NCI-H524 treated with DMSO at 0.1 percent for 48 hours (cell line): ENCODE results near the gene B3GNT8.
A peak's percentile ranks its signal among the peaks of the same experiment; 100 is the strongest.
"Not testable (repeated sequence)": the region's sequence is repeated elsewhere in the genome, so short reads cannot be mapped to it uniquely, and the experiment has no call there.

Experiments used
- DNase-seq: peaks from one replicate; lab custom pipeline; 2025; lab: John Stamatoyannopoulos, UW

The B3GNT8 gene

DNA sequence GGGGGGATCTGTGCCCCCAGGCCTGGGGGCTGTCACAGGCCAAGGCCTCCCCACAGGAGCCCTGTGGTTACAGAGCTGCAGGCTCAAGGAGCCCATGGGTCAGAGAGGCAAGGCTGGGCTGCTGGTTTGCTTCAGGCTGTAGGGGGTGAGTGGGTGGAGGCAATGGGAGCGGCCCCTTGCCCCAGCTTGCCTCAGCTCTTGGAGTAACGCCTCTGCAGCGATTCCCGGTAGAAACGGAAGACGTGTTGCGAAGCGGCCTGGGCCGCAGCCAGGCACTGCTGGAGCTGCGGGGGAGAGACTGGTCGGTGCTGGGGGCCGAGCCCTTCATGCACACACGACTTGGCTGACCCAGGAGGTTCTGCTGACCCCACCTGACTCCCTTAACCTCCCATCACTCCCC lies 40.7 kb downstream of the B3GNT8 start:
- DNase-seq, result no peak

DNA sequence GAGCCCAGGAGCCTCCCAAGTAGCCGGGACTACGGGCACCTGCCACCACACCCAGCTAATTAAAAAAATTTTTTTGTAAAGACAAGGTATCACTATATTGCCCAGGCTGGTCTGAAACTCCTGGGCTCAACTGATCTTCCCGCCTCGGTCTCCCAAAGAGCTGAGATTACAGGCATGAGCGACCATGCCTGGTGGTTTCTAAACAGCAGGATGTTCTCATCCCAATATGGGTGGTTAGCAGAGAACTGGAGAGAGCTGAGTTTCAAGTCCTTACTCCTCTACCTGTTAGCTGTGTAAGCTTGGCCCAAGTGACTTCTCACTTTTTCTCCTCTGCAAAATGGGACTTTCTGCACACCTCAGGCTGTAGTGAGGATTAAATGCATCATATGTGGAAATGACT lies 42.8 kb downstream of the B3GNT8 start:
- DNase-seq, result no peak

DNA sequence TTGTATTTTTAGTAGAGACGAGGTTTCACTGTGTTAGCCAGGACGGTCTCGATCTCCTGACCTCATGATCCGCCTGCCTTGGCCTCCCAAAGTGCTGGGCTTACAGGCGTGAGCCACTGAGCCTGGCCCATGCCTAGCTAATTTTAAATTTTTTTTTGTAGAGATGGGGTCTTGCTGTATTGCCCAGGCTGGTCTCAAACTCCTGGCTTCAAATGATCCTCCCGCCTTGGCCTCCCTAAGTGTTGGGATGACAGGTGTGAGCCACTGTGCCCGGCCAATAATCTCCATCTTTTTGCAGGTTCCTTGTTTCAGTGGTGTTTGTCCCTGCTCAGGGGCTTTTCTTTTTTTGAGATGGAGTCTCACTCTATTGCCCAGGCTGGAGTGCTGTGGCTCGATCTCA lies 45.6 kb downstream of the B3GNT8 start:
- not testable (repeated sequence) for DNase-seq

DNA sequence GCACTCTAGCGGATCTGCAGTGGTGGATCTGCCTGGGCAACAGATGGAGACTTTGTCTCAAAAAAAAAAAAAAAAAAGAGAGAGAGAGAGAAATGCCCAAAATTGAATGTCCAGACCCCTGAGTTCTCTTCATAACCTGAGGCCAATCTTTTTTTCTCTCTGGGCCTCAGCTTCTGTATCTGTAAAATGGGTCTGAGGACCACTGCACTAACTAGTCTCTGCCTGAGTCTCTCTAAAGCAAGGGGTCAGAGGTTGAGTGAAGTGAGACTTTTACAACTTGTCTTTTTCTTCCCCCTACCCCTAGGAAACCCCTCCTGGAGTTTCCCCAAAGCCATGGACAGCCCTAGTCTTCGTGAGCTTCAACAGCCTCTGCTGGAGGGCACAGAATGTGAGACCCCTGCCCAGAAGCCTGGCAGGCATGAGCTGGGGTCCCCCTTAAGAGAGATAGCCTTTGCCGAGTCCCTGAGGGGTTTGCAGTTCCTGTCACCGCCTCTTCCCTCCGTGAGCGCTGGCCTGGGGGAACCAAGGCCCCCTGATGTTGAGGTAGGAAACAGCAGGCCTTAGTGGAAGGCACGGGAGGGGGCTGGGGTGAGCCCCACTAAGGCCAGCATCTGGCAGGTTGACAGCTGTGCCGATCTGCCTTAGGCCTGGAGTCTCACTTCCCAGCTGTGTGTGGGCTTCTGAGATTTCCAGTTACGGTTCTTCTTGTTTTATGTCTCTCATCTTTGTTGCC lies 49.0 kb downstream of the B3GNT8 start:
- DNase-seq, result peak; percentile 15

DNA sequence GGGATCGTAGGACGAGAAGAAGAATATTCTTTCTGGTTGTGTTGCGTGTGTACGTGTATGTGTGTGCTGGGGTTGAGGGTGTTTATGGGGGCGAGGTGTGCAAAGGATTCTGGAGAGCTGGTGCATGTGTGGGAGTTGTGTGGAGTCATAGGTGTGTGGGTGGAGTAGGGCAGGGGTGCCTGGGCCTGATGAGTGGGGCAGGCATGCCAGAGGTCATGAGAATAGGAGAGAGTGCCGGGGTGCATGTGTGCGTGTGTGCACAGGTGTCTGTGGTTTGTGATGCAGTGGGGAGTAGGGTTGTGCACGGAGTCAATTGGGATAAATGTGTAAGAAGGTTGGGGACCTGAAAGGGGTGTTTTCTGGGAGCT lies 50.2 kb downstream of the B3GNT8 start:
- no peak for DNase-seq

DNA sequence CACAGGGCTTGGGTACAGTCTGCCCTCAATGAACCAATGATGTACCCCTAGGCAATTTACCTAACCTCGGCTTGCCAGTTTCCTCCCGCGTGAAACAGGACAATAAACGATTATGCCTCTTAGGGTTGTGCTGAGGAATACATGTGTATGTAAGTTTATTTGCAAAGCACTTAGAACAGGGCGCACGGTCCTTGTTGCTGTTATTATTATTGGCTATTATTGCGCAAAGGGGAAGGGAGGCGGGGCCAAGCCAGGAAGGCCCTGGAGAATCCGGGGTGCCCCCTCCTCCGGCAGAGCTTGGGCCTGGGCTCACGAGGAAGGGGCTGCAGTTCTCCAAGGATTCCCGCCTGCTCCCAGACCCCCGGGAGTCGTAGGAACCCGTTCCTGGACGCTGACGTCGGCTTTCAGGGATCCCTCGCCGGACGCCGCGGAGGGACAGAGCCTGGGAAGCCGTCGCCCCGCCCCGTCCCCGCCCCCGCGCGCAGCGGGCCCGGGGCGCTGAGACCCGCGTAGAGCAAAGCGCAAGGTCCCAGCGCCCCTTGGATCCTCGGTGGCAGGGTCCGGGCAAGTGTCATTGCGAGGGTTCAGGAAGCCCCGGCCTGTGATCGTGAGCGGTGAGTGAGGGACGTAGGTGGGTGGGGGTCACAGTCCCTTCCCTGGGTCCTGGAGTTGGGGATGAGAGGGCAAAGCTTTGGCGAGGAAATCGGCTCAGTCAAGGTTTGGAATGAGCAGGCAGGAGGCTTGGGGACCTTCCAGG lies 50.8 kb downstream of the B3GNT8 start, which contains the start of gene TMEM91:
TMEM91 (plus strand) TSS at position 293 of the 757 bp plus-strand sequence. CDS start 1,777 bp downstream, outside the sequence.
- no peak for DNase-seq
